Measurements from ENCODE around the gene RBM18. TPM values are rescaled to one million over a fixed set of nuclear protein-coding genes. Genes with fewer than 3 reads are reported as not detected.

Gene RBM18
- total and polyA plus RNA-seq, 2 of the 4 experiments (the other 2 are of a cell fraction), result 8.4 to 15.6 TPM

- no peak overlapping the region for H4K91ac ChIP-seq (ENCODE audit: insufficient read depth, low read depth, low read length)
- H3K4me3 ChIP-seq (ENCODE audit: insufficient read depth, low read depth, low read length), result no peak overlapping the region; the same call in 1 of the 2 replicates
- ATAC-seq (ENCODE audit: low read depth), result no peak
- H3K4ac ChIP-seq (ENCODE audit: low read depth, low read length), result no peak overlapping the region
- intact Hi-C loops (cut with micrococcal nuclease), result no loop called here
- BruUV-seq (replicated peaks), result no TSS peak
- no peak overlapping the region for H2BK5ac ChIP-seq (ENCODE audit: low read depth, low read length, poor library complexity, severe bottlenecking)
- no peaks in the 10 kb centered on the region for H3K36me3 ChIP-seq (ENCODE audit: control insufficient read depth, insufficient read depth, low read length)
- H4K8ac ChIP-seq (ENCODE audit: low read depth in 2 of 2, low read length in 2 of 2), result no peak overlapping the region
- peaks cover 12% of the 10 kb centered on the region; the same call in 1 of the 2 replicates for H4K20me1 ChIP-seq (ENCODE audit: insufficient read depth, low read length)
- H4K5ac ChIP-seq (ENCODE audit: low read depth, low read length), result no peak overlapping the region
- no peak overlapping the region for H2AK9ac ChIP-seq (replicated peaks; ENCODE audit: low read depth, low read length, poor library complexity)
- H2BK15ac ChIP-seq (ENCODE audit: low read depth, low read length), result no peak overlapping the region
- H3K18ac ChIP-seq (ENCODE audit: low read depth, low read length), result no peak overlapping the region
- no peak overlapping the region for H2BK20ac ChIP-seq (ENCODE audit: low read depth, low read length)
- no peak overlapping the region for H3K27ac ChIP-seq (ENCODE audit: insufficient read depth, low read length)
- no peak overlapping the region for H3K14ac ChIP-seq (replicated peaks; ENCODE audit: low read depth, low read length)
- no peak for TF ChIP-seq POLR2A (IDR thresholded peaks at IDR 0.05; ENCODE audit: low read depth, low read length)
- TF ChIP-seq, protein P1, sequence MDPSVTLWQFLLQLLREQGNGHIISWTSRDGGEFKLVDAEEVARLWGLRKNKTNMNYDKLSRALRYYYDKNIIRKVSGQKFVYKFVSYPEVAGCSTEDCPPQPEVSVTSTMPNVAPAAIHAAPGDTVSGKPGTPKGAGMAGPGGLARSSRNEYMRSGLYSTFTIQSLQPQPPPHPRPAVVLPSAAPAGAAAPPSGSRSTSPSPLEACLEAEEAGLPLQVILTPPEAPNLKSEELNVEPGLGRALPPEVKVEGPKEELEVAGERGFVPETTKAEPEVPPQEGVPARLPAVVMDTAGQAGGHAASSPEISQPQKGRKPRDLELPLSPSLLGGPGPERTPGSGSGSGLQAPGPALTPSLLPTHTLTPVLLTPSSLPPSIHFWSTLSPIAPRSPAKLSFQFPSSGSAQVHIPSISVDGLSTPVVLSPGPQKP (IDR thresholded peaks at IDR 0.05; ENCODE audit: borderline replicate concordance, low read depth, low read length), result no peak
- no peak for TF ChIP-seq MAFK (IDR thresholded peaks at IDR 0.05; ENCODE audit: low read depth, low read length)
- H2BK120ac ChIP-seq (ENCODE audit: low read depth, low read length), result no peak overlapping the region
- ChIA-PET POLR2A (ENCODE audit: unreplicated experiment) (no interaction called here), CTCF (no interaction called here)
- H3K27me3 ChIP-seq (ENCODE audit: control insufficient read depth, insufficient read depth, low read length), result peaks cover 90% of the 10 kb centered on the region
- 2% methylated on average over 24 of the region's 38 CpGs; no CpG with 5 or more reads in 1 of the 2 experiments for WGBS, 2 experiments (ENCODE audit: extremely low coverage in 2 of 2, insufficient read length in 1 of 2)
- H3K4me2 ChIP-seq (ENCODE audit: low read depth, low read length), result peak overlapping the region; percentile 73
- no peaks in the 10 kb centered on the region; the same call in 1 of the 2 replicates for H3K4me1 ChIP-seq (ENCODE audit: control insufficient read depth, insufficient read depth, low read length)
- dilution Hi-C loops (cut with HindIII; ENCODE audit: low sequenced_read_pairs, unreplicated experiment), result no loop called here
- in situ Hi-C loops (cut with MboI; ENCODE audit: low sequenced_read_pairs), result no loop called here
- H2AFZ ChIP-seq (replicated peaks; ENCODE audit: low read length, poor library complexity), result peak overlapping the region; percentile 77
- peaks cover 4% of the 10 kb centered on the region; the same call in 1 of the 2 replicates for H3K9me1 ChIP-seq (ENCODE audit: insufficient read depth, low read length)
- H2AK5ac ChIP-seq (ENCODE audit: low read depth, low read length), result no peak overlapping the region
- peaks cover 2% of the 10 kb centered on the region; the same call in 1 of the 2 replicates for H3K9me3 ChIP-seq (ENCODE audit: control insufficient read depth, insufficient read depth, low read length)
- DNase-seq, result no peak
- H3K79me1 ChIP-seq (ENCODE audit: low read depth in 1 of 2, low read length in 2 of 2), result no peaks in the 10 kb centered on the region
- no peak overlapping the region for H3K56ac ChIP-seq (ENCODE audit: extremely low read depth, insufficient read depth, low read length)
- no peak overlapping the region for H3K9ac ChIP-seq (ENCODE audit: low read depth, low read length)
- H3K23ac ChIP-seq (ENCODE audit: low read depth, low read length), result no peak overlapping the region
Measured at GRCh38 chr9:122228191-122228567, 36.5 kb downstream of the RBM18 start.

Data from IMR-90 (cell line).